ENCODE data around the gene FAAP100.

DNA sequence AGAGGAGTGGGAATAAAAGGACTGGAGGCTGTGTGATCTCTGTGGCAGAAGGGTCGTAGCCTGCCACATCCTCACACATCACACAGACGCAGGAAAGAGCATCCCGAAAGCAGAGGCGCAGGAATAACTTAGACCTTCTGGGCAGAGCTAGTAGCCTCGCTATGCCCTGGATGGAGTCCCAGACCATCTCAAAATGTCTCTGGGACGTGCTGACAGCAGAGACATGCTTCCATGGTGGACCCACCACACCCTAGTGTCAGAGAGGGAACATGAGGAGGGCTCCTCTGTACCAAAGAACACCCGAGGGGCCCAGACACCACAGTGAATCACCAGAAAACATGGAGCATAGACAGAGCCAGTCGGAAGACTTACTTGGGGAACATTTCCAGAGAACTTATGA is 29.6 kb upstream of the FAAP100 start:
- TF ChIP-seq, protein P1, sequence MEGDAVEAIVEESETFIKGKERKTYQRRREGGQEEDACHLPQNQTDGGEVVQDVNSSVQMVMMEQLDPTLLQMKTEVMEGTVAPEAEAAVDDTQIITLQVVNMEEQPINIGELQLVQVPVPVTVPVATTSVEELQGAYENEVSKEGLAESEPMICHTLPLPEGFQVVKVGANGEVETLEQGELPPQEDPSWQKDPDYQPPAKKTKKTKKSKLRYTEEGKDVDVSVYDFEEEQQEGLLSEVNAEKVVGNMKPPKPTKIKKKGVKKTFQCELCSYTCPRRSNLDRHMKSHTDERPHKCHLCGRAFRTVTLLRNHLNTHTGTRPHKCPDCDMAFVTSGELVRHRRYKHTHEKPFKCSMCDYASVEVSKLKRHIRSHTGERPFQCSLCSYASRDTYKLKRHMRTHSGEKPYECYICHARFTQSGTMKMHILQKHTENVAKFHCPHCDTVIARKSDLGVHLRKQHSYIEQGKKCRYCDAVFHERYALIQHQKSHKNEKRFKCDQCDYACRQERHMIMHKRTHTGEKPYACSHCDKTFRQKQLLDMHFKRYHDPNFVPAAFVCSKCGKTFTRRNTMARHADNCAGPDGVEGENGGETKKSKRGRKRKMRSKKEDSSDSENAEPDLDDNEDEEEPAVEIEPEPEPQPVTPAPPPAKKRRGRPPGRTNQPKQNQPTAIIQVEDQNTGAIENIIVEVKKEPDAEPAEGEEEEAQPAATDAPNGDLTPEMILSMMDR (IDR thresholded peaks at IDR 0.05 in 4 of 5, conservative IDR thresholded peaks at IDR 0.05 in 1 of 5) = no peak
- TF ChIP-seq POLR2A (IDR thresholded peaks at IDR 0.05) = no peak
